Omental fat pad (tissue), 4 donors: ENCODE results near the gene GLMN. TPM values are rescaled to one million over a fixed set of nuclear protein-coding genes. Genes with fewer than 3 reads are reported as not detected.
"Not testable (repeated sequence)": the region's sequence is repeated elsewhere in the genome, so short reads cannot be mapped to it uniquely, and the experiment has no call there.

Source experiments
- ATAC-seq: fragments of 150-250 bp; one replicate; pipeline ENCODE4 v1.9.1; 2016; ENCODE audit warnings: mild to moderate bottlenecking, moderate library complexity; ENCODE audit not compliant: low FRiP score
- DNase-seq: peaks from one replicate; pipeline ENCODE4 v3.0.0-alpha.2; 2019; ENCODE audit warnings: low spot score
- total RNA-seq, 4 donors: library from RNA; depleted of rRNA; stranded (reverse); fragments of >200 nt; gene quantifications; one replicate each; pipeline ENCODE4 v1.1.0, GENCODE V29; 2016
- TF ChIP-seq, protein P1 (sequence below), 3 donors: fragments of 450-650 bp; IDR thresholded peaks; one replicate each; pipeline ENCODE4 v1.5.1; 2016 to 2017; ENCODE audit warnings: antibody characterized with exemption in 3 of 3, mild to moderate bottlenecking in 3 of 3, moderate library complexity in 2 of 3

Gene GLMN
- total RNA-seq, 4 donors from 2014 or later, result 7.0 to 12.6 (median 9.4) TPM

DNA sequence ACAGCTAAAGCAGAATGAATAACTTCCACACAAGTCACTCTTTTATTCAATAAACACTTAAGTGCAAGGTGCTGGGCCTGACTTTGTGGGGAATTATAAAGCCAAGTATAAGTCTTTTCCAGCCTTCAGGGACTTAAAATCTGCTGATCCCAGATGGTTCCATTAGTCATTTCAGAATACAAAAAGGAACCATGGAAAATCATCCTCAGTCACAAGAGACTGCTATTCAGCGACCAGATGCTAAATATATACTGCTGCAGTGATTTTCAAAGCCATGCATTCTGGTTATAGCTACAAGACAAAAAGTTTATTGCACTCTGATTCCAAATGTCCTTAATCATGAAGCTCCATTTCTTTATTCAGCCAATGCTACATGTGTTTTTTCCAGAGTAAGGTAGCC, 25.7 kb downstream of the GLMN start:
- ATAC-seq, result no peak
- DNase-seq, result no peak
- TF ChIP-seq, protein P1, sequence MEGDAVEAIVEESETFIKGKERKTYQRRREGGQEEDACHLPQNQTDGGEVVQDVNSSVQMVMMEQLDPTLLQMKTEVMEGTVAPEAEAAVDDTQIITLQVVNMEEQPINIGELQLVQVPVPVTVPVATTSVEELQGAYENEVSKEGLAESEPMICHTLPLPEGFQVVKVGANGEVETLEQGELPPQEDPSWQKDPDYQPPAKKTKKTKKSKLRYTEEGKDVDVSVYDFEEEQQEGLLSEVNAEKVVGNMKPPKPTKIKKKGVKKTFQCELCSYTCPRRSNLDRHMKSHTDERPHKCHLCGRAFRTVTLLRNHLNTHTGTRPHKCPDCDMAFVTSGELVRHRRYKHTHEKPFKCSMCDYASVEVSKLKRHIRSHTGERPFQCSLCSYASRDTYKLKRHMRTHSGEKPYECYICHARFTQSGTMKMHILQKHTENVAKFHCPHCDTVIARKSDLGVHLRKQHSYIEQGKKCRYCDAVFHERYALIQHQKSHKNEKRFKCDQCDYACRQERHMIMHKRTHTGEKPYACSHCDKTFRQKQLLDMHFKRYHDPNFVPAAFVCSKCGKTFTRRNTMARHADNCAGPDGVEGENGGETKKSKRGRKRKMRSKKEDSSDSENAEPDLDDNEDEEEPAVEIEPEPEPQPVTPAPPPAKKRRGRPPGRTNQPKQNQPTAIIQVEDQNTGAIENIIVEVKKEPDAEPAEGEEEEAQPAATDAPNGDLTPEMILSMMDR (IDR thresholded peaks at IDR 0.05), result no peak

DNA sequence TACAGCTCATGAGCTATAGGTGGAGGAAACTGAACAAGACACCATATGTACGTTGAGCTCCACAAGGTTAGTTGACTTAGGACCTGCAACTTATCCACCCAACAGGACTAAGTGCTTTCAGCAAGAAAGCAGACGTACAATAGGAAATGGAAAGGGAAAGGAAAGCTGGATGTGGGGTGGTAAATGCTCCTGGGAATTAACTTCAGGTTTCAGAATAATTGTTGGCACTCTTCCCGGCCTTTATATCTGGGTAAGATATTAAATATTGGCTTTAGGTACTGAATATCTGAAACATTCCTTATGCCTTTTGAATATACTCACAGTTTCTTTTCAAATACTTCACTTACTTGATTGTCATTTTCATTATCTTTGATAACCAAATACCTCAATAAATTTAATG, 36.3 kb downstream of the GLMN start:
- TF ChIP-seq, protein P1 (IDR thresholded peaks at IDR 0.05), result no peak
- ATAC-seq (no peak), DNase-seq (no peak)

DNA sequence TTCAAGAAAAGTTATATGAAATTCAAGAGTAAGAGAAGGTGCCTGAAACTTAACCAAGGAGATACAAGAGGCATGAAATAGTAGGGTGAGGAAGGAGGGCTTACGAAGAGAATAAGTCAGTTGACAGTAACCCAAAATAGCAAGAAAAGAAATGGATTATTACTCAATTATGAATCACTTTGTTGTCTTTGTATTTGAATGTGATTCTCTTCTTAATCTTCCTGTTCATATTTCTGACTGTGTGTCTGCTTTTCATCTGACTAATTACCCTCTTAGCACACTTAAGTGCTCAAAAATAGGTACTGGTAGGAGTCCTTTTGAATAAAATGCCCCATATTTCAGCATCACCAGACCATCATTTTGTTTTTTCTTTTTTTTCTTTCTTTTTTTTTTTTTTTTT, 39.4 kb downstream of the GLMN start:
- DNase-seq (no peak), ATAC-seq (no peak)
- TF ChIP-seq, protein P1 (IDR thresholded peaks at IDR 0.05), result no peak

DNA sequence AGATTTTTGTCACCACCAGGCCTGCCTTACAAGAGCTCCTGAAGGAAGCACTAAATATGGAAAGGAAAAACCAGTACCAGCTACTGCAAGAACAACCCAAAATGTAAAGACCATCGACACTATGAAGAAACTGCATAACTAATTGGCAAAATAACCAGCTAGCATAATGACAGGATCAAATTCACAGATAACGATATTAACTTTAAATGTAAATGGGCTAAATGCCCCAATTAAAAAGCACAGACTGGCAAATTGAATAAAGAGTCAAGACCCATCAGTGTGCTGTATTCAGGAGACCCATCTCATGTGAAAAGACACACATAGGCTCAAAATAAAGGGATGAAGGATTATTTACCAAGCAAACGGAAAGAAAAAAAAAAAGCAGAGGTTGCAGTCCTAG, 44.1 kb downstream of the GLMN start:
- DNase-seq, ATAC-seq: not testable (repeated sequence)

DNA sequence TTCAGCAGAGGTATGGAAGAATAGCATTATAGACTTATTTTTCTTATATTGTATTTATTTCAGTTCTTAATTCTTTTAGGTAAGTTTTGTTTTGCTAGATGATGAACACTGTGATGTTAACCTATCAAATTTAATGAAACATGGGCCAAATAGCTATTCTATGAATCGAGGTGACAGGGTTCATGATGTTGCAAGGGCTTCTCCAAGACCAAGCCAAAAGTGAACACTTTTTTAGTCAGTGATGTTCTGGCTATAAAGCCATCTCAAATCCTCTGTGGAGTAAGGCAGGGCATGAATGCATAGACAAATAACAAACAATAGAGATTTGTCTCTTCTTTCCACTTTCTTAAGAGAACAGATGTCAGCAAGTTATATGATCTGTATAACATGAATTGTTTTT, 54.4 kb downstream of the GLMN start:
- TF ChIP-seq, protein P1 (IDR thresholded peaks at IDR 0.05), result no peak
- no peak for DNase-seq
- no peak for ATAC-seq

DNA sequence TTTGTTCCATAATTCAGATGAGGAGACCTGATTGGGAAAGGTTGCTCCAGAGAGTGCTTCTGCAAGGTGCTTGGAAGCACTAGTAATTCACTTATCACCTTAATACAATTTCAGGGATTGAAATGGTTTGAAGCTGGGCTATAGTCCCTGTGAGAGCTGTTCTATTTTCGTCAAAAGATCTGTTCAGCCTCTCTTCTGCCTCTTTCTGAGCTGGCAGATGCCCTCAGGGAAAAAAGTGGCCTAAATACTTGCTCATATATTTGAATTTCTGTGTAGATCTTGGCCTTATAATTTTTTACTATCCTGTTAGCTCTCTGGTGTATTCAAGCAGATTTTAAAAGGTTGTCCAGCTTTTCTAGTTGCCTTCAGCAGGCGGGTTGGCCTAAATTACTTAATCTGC, 58.8 kb downstream of the GLMN start:
- TF ChIP-seq, protein P1 (IDR thresholded peaks at IDR 0.05), result no peak
- DNase-seq (no peak), ATAC-seq (no peak)

DNA sequence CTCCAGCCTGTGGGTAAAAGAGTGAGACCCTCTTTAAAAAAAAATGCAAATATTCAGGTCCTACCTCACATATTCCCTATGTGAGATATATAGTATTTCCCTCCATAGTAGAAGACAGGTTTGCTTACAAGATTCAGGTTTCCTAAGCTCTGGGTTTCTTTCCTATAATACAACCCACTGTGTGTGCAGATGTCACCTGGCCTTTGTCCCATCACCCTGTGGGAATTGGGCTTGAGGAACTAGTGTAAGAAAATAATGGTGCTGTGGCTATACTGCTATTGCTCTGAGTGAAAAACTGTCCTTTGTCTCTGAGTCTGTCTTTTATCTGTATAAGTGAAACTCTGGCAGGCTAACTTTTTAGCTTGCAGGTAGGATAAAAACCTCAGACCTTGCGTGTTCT, 68.1 kb downstream of the GLMN start:
- no peak for DNase-seq
- TF ChIP-seq, protein P1 (IDR thresholded peaks at IDR 0.05), result no peak
- ATAC-seq, result no peak

DNA sequence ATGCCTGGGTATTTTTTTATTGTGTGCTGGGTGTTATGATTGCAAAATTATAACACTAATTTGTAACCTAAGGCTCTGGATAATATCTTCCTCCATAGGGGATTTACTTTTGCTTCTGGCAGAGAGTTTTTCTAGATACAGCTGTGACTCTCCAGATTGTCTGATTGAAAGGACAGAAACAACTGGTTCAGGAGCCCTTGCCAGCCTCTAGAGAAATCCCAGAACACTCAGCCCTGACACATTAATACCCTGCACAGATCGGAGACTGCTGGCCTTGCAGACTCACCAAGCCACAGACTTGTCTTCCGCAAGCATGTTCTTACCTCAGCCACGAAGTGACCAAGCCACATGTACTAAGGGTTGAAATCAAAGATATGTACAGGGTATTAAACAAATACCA, 70.4 kb downstream of the GLMN start:
- DNase-seq (no peak), ATAC-seq (no peak)
- TF ChIP-seq, protein P1 (IDR thresholded peaks at IDR 0.05), result no peak
